ENCODE data around the gene ECSCR. TPM values are rescaled to one million over a fixed set of nuclear protein-coding genes. Genes with fewer than 3 reads are reported as not detected.
"Not testable (repeated sequence)": the region's sequence is repeated elsewhere in the genome, so short reads cannot be mapped to it uniquely, and the experiment has no call there.

The ECSCR gene
- total RNA-seq, 1 experiment from 2014 or later = not detected

- ATAC-seq; intact Hi-C loops (cut with micrococcal nuclease; ENCODE audit: unreplicated experiment); CTCF ChIA-PET; in situ Hi-C loops (cut with HindIII; ENCODE audit: low pct_unique_long_range_greater_than_20kb, low sequenced_read_pairs); BruUV-seq (replicated peaks); H3K27ac ChIP-seq (ENCODE audit: low read length); H3K9me3 ChIP-seq (ENCODE audit: control insufficient read depth, insufficient read depth, low read depth, low read length); H3K4me3 ChIP-seq (ENCODE audit: low read depth in 2 of 2, low read length in 2 of 2); DNase-seq (ENCODE audit: low read depth, low spot score); H3K36me3 ChIP-seq (ENCODE audit: control insufficient read depth, insufficient read depth, low read length); H3K27me3 ChIP-seq (ENCODE audit: control insufficient read depth, insufficient read depth, low read length): not testable (repeated sequence)
- POLR2A ChIA-PET = interaction anchor here (0.6 to 0.7 kb wide), 2 partner anchors 27 to 31 kb away, joined by 3 to 5 read pairs; no protein-coding TSS in a partner anchor
- H3K4me1 ChIP-seq (ENCODE audit: control insufficient read depth, insufficient read depth, low read length) = peaks cover 16% of the 10 kb centered on the region
Observed at GRCh38 chr5:139478657-139479423, 16.3 kb upstream of the ECSCR start.

GRCh38 chr5:139475865-139476617, 13.5 kb upstream of the ECSCR start:
- no peaks in the 10 kb centered on the region for H3K27me3 ChIP-seq (ENCODE audit: control insufficient read depth, insufficient read depth, low read length)
- no peak overlapping the region for H3K27ac ChIP-seq (ENCODE audit: low read length)
- no peak for TF ChIP-seq CTCF (IDR thresholded peaks at IDR 0.05)
- no peak for TF ChIP-seq POLR2AphosphoS5 (IDR thresholded peaks at IDR 0.05; ENCODE audit: low read depth, low read length)
- no peak for TF ChIP-seq REST (IDR thresholded peaks at IDR 0.05; ENCODE audit: insufficient read depth in 1 of 2, low read depth in 2 of 2, low read length in 1 of 2)
- TF ChIP-seq TCF7L2 (IDR thresholded peaks at IDR 0.05; ENCODE audit: low read depth, low read length) = no peak
- TF ChIP-seq SIN3A (IDR thresholded peaks at IDR 0.05; ENCODE audit: borderline replicate concordance, insufficient read depth, low read depth, low read length) = no peak
- ChIA-PET CTCF (no interaction called here), POLR2A (interaction anchor here (0.6 kb wide), 1 partner anchor 8 kb away, joined by 13 read pairs; no protein-coding TSS in a partner anchor)
- in situ Hi-C loops (cut with HindIII; ENCODE audit: low pct_unique_long_range_greater_than_20kb, low sequenced_read_pairs) = no loop called here
- intact Hi-C loops (cut with micrococcal nuclease; ENCODE audit: unreplicated experiment) = no loop called here
- no TSS peak for BruUV-seq (replicated peaks)
- H3K4me1 ChIP-seq (ENCODE audit: control insufficient read depth, insufficient read depth, low read length) = no peaks in the 10 kb centered on the region; the same call in 1 of the 2 replicates
- no peaks in the 10 kb centered on the region for H3K36me3 ChIP-seq (ENCODE audit: control insufficient read depth, insufficient read depth, low read length)
- DNase-seq (ENCODE audit: low read depth, low spot score) = no peak
- H3K9me3 ChIP-seq (ENCODE audit: control insufficient read depth, insufficient read depth, low read depth, low read length) = no peaks in the 10 kb centered on the region
- no peak overlapping the region for H3K4me3 ChIP-seq (ENCODE audit: low read depth in 2 of 2, low read length in 2 of 2)
- no peak for ATAC-seq
